HG02623 (cell line): ENCODE measurements around the gene MPC1.
"Not testable (repeated sequence)": the region's sequence is repeated elsewhere in the genome, so short reads cannot be mapped to it uniquely, and the experiment has no call there.

Source experiments
- ATAC-seq: cut with Tn5 transposase; IDR thresholded peaks from one replicate; pipeline ENCODE4 v1.9.1; 2021; ENCODE audit warnings: moderate library complexity; ENCODE audit not compliant: unreplicated experiment

Gene MPC1

GRCh38 chr6:166382500-166382932 is 224 bp downstream of the MPC1 start:
- ATAC-seq = peak; percentile 3

GRCh38 chr6:166381733-166382499 is 824 bp downstream of the MPC1 start:
- ATAC-seq = peak; percentile 44

- ATAC-seq = no peak
These were observed 1.4 kb downstream of the MPC1 start for GRCh38 chr6:166381381-166381732.

- no peak for ATAC-seq
These were observed 2.9 kb downstream of the MPC1 start for GRCh38 chr6:166379800-166380199.

- no peak for ATAC-seq
These were observed 3.6 kb downstream of the MPC1 start for GRCh38 chr6:166379103-166379586.

GRCh38 chr6:166377721-166378120 is 5.0 kb downstream of the MPC1 start:
- no peak for ATAC-seq

- no peak for ATAC-seq
These were observed 7.7 kb downstream of the MPC1 start for GRCh38 chr6:166375013-166375412.

- ATAC-seq = no peak
These were observed 12.3 kb downstream of the MPC1 start for GRCh38 chr6:166370489-166370888.

- no peak for ATAC-seq
These were observed 13.0 kb downstream of the MPC1 start for GRCh38 chr6:166369782-166370181.

- ATAC-seq = no peak
These were observed 15.8 kb downstream of the MPC1 start for GRCh38 chr6:166366921-166367320.

GRCh38 chr6:166365806-166366205 is 16.9 kb downstream of the MPC1 start:
- no peak for ATAC-seq

- no peak for ATAC-seq
These were observed 17.5 kb downstream of the MPC1 start for GRCh38 chr6:166365221-166365620.

- ATAC-seq = no peak
These were observed 18.3 kb downstream of the MPC1 start for GRCh38 chr6:166364456-166364855.

GRCh38 chr6:166362427-166362826 is 20.3 kb downstream of the MPC1 start:
- not testable (repeated sequence) for ATAC-seq

- ATAC-seq = no peak
These were observed 21.7 kb downstream of the MPC1 start for GRCh38 chr6:166361077-166361429.

- ATAC-seq = no peak
These were observed 22.3 kb downstream of the MPC1 start for GRCh38 chr6:166360243-166361076.

GRCh38 chr6:166355552-166355951 is 27.2 kb downstream of the MPC1 start:
- no peak for ATAC-seq

- no peak for ATAC-seq
These were observed 27.8 kb downstream of the MPC1 start for GRCh38 chr6:166354965-166355364.

GRCh38 chr6:166354143-166354542 is 28.6 kb downstream of the MPC1 start:
- ATAC-seq = no peak

GRCh38 chr6:166353507-166353906 is 29.2 kb downstream of the MPC1 start:
- ATAC-seq = no peak

GRCh38 chr6:166352923-166353322 is 29.8 kb downstream of the MPC1 start:
- no peak for ATAC-seq

- ATAC-seq = peak; percentile 99
These were observed 30.9 kb downstream of the MPC1 start for GRCh38 chr6:166351715-166352285.
